PC-9 (cell line): ENCODE results near the gene DISC1. TPM values are rescaled to one million over a fixed set of nuclear protein-coding genes. Genes with fewer than 3 reads are reported as not detected.
"Not testable (repeated sequence)": the region's sequence is repeated elsewhere in the genome, so short reads cannot be mapped to it uniquely, and the experiment has no call there.

ENCODE experiments used
- BruUV-seq: library from RNA; stranded (reverse); fragments of 400-500 nt; replicated peaks from 2 replicates; lab custom pipeline; 2021; lab: Mats Ljungman, UMichigan
- CTCF ChIA-PET: fragments of 300-600 bp; sonication (Branson Sonifier 250); formaldehyde crosslinking; loops from one replicate; lab custom pipeline; 2022; ENCODE audit warnings: antibody characterized with exemption; lab: Charles Lee
- POLR2A ChIA-PET: fragments of 300-600 bp; sonication (Branson Sonifier 250); formaldehyde crosslinking; loops from one replicate; lab custom pipeline; 2022; ENCODE audit warnings: antibody characterized with exemption; ENCODE audit not compliant: unreplicated experiment; lab: Charles Lee
- DNase-seq, 2 experiments: peaks; one replicate each; pipeline versions ENCODE4 v3.0.0 to v3.0.0-alpha.2; 2015 to 2022; ENCODE audit warnings: mixed read lengths in 1 of 2
- H2AFZ ChIP-seq: fragments of 200-600 bp; sonication (generic); 2 replicates; pipeline ENCODE4 v1.8.1; 2017; ENCODE audit warnings: antibody characterized with exemption
- H3F3A ChIP-seq: fragments of 200-600 bp; sonication (generic); 2 replicates; pipeline ENCODE4 v1.8.1; 2017; ENCODE audit warnings: antibody characterized with exemption, mild to moderate bottlenecking, low read depth; ENCODE audit not compliant: insufficient read depth
- H3K27ac ChIP-seq: fragments of 200-600 bp; sonication (generic); 2 replicates; pipeline ENCODE4 v1.6.1; 2016; ENCODE audit warnings: mixed run types
- H3K27me3 ChIP-seq: fragments of 200-600 bp; sonication (generic); 2 replicates; pipeline ENCODE4 v1.6.1; 2016; ENCODE audit warnings: low read depth, mixed run types; ENCODE audit not compliant: insufficient read depth
- H3K36me3 ChIP-seq: fragments of 200-600 bp; sonication (generic); 2 replicates; pipeline ENCODE4 v1.6.1; 2016; ENCODE audit warnings: low read depth, mixed run types
- H3K4me1 ChIP-seq: fragments of 200-600 bp; sonication (generic); replicated peaks from 2 replicates; pipeline ENCODE4 v1.6.1; 2016; ENCODE audit warnings: mixed run types; ENCODE audit not compliant: insufficient read depth
- H3K4me2 ChIP-seq: fragments of 200-600 bp; sonication (generic); 2 replicates; pipeline ENCODE4 v1.6.1; 2017; ENCODE audit warnings: mixed run types
- H3K4me3 ChIP-seq: fragments of 200-600 bp; sonication (generic); 2 replicates; pipeline ENCODE4 v1.6.1; 2016; ENCODE audit warnings: mixed run types
- H3K79me2 ChIP-seq: fragments of 200-600 bp; sonication (generic); 2 replicates; pipeline ENCODE4 v1.6.1; 2017; ENCODE audit warnings: low read depth, mixed run types
- H3K9me2 ChIP-seq: fragments of 200-600 bp; sonication (generic); 2 replicates; pipeline ENCODE4 v1.8.1; 2017; ENCODE audit warnings: mild to moderate bottlenecking; ENCODE audit not compliant: insufficient read depth
- H3K9me3 ChIP-seq: fragments of 200-600 bp; sonication (generic); 2 replicates; pipeline ENCODE4 v1.8.1; 2016; ENCODE audit warnings: low read depth; ENCODE audit not compliant: insufficient read depth
- H4K20me1 ChIP-seq: fragments of 200-600 bp; sonication (generic); 2 replicates; pipeline ENCODE4 v1.8.1; 2017; ENCODE audit not compliant: insufficient read depth
- EZH2 ChIP-seq: fragments of 200-600 bp; sonication (generic); IDR thresholded peaks from 2 replicates; pipeline ENCODE4 v1.8.0; 2017; ENCODE audit warnings: antibody characterized with exemption, low read depth
- intact Hi-C: fragments of 100-400 bp; cut with micrococcal nuclease; formaldehyde crosslinking; loops from one replicate; pipeline ENCODE4 v1.10.0; 2022; ENCODE audit not compliant: unreplicated experiment
- total RNA-seq: library from RNA; stranded (reverse); gene quantifications from 2 replicates; pipeline ENCODE4 v1.2.3, GENCODE V29; 2021
- TF ChIP-seq, protein P1 (sequence below): fragments of 200-600 bp; sonication (generic); conservative IDR thresholded peaks from 2 replicates; pipeline ENCODE4 v1.6.1; 2017; ENCODE audit warnings: mixed run types, antibody characterized with exemption, mild to moderate bottlenecking, moderate library complexity

DISC1 gene
- total RNA-seq, 1 experiment from 2014 or later: 7.4 TPM

DNA sequence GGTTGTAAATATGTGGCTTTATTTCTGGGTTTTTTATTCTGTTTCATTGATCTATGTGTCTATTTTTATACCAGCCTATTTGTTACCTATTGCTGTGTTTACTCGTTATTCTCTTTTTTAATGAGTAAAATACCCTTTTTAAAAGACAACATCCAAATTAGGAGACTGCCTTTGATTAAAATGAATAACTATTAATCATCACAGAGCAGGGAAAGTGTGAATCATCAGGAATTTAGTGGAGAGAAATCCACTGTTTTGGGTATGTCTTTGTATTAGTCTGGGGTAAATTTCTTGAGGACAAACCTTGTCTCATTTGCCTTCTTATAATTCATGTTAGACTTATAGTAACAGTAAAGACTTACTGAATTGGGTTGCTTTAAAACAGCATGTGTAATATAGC, 12.1 kb downstream of the DISC1 start:
- Histone ChIP-seq H4K20me1 (no peaks in the 10 kb centered on the region), H3K27me3 (no peaks in the 10 kb centered on the region), H3K36me3 (no peaks in the 10 kb centered on the region), H3K79me2 (no peaks in the 10 kb centered on the region), H3K4me1 (peaks cover 7% of the 10 kb centered on the region), H3K4me3 (no peak overlapping the region), H2AFZ (no peak overlapping the region), H3F3A (no peaks in the 10 kb centered on the region), H3K27ac (no peak overlapping the region), H3K4me2 (no peak overlapping the region), H3K9me3 (no peaks in the 10 kb centered on the region), H3K9me2 (no peaks in the 10 kb centered on the region)
- intact Hi-C loops: no loop called here
- ChIA-PET CTCF (no interaction called here), POLR2A (no interaction called here)
- TF ChIP-seq, protein P1, sequence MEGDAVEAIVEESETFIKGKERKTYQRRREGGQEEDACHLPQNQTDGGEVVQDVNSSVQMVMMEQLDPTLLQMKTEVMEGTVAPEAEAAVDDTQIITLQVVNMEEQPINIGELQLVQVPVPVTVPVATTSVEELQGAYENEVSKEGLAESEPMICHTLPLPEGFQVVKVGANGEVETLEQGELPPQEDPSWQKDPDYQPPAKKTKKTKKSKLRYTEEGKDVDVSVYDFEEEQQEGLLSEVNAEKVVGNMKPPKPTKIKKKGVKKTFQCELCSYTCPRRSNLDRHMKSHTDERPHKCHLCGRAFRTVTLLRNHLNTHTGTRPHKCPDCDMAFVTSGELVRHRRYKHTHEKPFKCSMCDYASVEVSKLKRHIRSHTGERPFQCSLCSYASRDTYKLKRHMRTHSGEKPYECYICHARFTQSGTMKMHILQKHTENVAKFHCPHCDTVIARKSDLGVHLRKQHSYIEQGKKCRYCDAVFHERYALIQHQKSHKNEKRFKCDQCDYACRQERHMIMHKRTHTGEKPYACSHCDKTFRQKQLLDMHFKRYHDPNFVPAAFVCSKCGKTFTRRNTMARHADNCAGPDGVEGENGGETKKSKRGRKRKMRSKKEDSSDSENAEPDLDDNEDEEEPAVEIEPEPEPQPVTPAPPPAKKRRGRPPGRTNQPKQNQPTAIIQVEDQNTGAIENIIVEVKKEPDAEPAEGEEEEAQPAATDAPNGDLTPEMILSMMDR: no peak
- TF ChIP-seq EZH2: no peak
- no TSS peak for BruUV-seq
- no peak for DNase-seq

DNA sequence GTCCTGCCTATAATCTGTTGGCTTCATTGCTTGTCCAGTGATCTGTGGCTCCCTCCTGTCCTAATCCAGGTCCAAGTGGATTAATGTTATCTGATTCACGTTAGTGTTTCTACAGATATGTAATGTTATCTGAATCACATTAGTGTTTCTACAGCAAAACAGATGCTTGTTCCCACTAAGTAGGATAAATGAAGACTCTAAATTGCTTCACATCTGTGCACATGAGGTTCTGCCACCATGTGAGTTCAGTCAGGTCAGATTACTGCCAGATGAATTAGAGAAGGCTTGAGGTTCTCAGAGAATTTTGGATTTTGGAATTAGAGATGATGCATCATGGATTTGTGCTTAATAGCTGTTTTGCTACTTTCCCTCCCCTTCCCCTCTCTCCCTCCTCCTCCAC, 13.2 kb downstream of the DISC1 start:
- H4K20me1 ChIP-seq: no peaks in the 10 kb centered on the region
- ChIA-PET CTCF (no interaction called here), POLR2A (no interaction called here)
- H2AFZ ChIP-seq: no peak overlapping the region
- no peaks in the 10 kb centered on the region for H3K36me3 ChIP-seq
- TF ChIP-seq, protein P1: no peak
- no peak for DNase-seq
- H3K4me3 ChIP-seq: no peak overlapping the region
- no peaks in the 10 kb centered on the region for H3K79me2 ChIP-seq
- peaks cover 7% of the 10 kb centered on the region for H3K4me1 ChIP-seq
- no TSS peak for BruUV-seq
- intact Hi-C loops: no loop called here
- no peaks in the 10 kb centered on the region for H3K27me3 ChIP-seq
- H3K9me3 ChIP-seq: no peaks in the 10 kb centered on the region
- no peaks in the 10 kb centered on the region for H3K9me2 ChIP-seq
- no peak overlapping the region for H3K27ac ChIP-seq
- no peak overlapping the region for H3K4me2 ChIP-seq
- no peaks in the 10 kb centered on the region for H3F3A ChIP-seq

DNA sequence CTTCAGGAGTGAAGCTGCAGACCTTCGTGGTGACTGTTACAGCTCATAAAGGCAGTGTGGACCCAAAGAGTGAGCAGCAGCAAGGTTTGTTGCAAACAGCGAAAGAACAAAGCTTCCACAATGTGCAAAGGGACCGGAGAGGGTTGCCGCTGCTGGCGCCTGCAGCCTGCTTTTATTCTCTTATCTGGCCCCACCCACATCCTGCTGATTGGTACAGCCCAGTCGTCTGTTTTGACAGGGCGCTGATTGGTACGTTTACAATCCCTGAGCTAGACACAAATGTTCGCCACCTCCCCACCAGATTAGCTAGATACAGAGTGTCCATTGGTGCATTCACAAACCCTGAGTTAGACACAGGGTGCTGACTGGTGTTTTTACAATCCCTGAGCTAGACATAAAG, 14.9 kb downstream of the DISC1 start:
- H3K36me3 ChIP-seq, DNase-seq, BruUV-seq, H2AFZ ChIP-seq, H3K9me2 ChIP-seq, H3K27ac ChIP-seq, H3K79me2 ChIP-seq, H3F3A ChIP-seq, H3K27me3 ChIP-seq, POLR2A ChIA-PET, CTCF ChIA-PET, H4K20me1 ChIP-seq, H3K9me3 ChIP-seq, H3K4me1 ChIP-seq, H3K4me2 ChIP-seq, H3K4me3 ChIP-seq, intact Hi-C loops: not testable (repeated sequence)

DNA sequence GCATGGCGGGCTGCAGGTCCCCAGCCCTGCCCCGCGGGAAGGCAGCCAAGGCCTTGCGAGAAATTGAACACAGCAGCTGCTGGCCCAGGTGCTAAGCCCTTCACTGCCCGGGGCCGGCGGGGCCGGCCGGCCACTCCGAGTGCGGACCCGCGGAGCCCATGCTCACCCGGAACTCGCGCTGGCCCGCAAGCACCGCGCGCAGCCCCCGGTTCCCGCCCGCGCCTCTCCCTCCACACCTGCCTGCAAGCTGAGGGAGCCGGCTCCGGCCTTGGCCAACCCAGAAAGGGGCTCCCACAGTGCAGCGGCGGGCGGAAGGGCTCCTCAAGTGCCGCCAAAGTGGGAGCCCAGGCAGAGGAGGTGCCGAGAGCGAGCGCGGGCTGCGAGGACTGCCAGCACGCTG, 15.5 kb downstream of the DISC1 start:
- H3F3A ChIP-seq, H3K79me2 ChIP-seq, CTCF ChIA-PET, H3K9me3 ChIP-seq, H3K27ac ChIP-seq, H2AFZ ChIP-seq, H3K27me3 ChIP-seq, H3K4me3 ChIP-seq, H4K20me1 ChIP-seq, H3K36me3 ChIP-seq, H3K9me2 ChIP-seq, intact Hi-C loops, H3K4me1 ChIP-seq, DNase-seq, H3K4me2 ChIP-seq, BruUV-seq: not testable (repeated sequence)
- POLR2A ChIA-PET: interaction anchor here (0.7 kb wide), 1 partner anchor 737 kb away, joined by 3 read pairs; no protein-coding TSS in a partner anchor
